HG02759 (cell line): ENCODE results near the gene OTOP3.
"Not testable (repeated sequence)": the region's sequence is repeated elsewhere in the genome, so short reads cannot be mapped to it uniquely, and the experiment has no call there.

Experiments used
- ATAC-seq: cut with Tn5 transposase; IDR thresholded peaks from one replicate; pipeline ENCODE4 v1.9.1; 2021; ENCODE audit warnings: mild to moderate bottlenecking, moderate library complexity; ENCODE audit not compliant: unreplicated experiment

OTOP3 gene

GRCh38 chr17:74979408-74980146 lies 43.9 kb downstream of the OTOP3 start:
- no peak for ATAC-seq

- no peak for ATAC-seq
Measured at GRCh38 chr17:74981318-74981978, 45.8 kb downstream of the OTOP3 start.

- peak; percentile 74 for ATAC-seq
Measured at GRCh38 chr17:74981979-74982662, 46.4 kb downstream of the OTOP3 start.

- ATAC-seq, result not testable (repeated sequence)
Measured at GRCh38 chr17:74982663-74983313, 47.1 kb downstream of the OTOP3 start.

GRCh38 chr17:74986206-74986576 lies 50.5 kb downstream of the OTOP3 start:
- ATAC-seq, result no peak

- peak; percentile 97 for ATAC-seq
Measured at GRCh38 chr17:74987418-74987908, 51.8 kb downstream of the OTOP3 start, which contains the start of gene CDR2L. Gene CDR2L (plus strand): TSS chr17:74987632. CDS start chr17:74988044, 412 bp downstream.

- ATAC-seq, result peak; percentile 46
Measured at GRCh38 chr17:74987909-74988711, 52.4 kb downstream of the OTOP3 start.

GRCh38 chr17:74990581-74991105 lies 54.9 kb downstream of the OTOP3 start:
- ATAC-seq, result no peak

- ATAC-seq, result no peak
Measured at GRCh38 chr17:74992223-74992622, 56.5 kb downstream of the OTOP3 start.

- no peak for ATAC-seq
Measured at GRCh38 chr17:74994440-74994839, 58.7 kb downstream of the OTOP3 start.

- no peak for ATAC-seq
Measured at GRCh38 chr17:74995847-74996246, 60.1 kb downstream of the OTOP3 start.

- ATAC-seq, result no peak
Measured at GRCh38 chr17:74998783-74999182, 63.1 kb downstream of the OTOP3 start.

- no peak for ATAC-seq
Measured at GRCh38 chr17:74999523-74999922, 63.8 kb downstream of the OTOP3 start.
